ENCODE data around the gene ZBBX.

The ZBBX gene

GRCh38 chr3:167372138-167372537 is 8.0 kb downstream of the ZBBX start:
- no peaks in the 10 kb centered on the region for H3K36me3 ChIP-seq (ENCODE audit: insufficient read depth, low read length)
- no peak overlapping the region for H3K4me2 ChIP-seq (ENCODE audit: low read depth, low read length, poor library complexity, severe bottlenecking)
- H4K20me1 ChIP-seq (ENCODE audit: insufficient read depth, low read length, poor library complexity, severe bottlenecking), result no peaks in the 10 kb centered on the region
- no peaks in the 10 kb centered on the region for H3K27me3 ChIP-seq (ENCODE audit: insufficient read depth, low read length, poor library complexity, severe bottlenecking)
- no peak overlapping the region for H3K4me3 ChIP-seq (ENCODE audit: low read length, poor library complexity, severe bottlenecking)
- no peaks in the 10 kb centered on the region for H3K9me2 ChIP-seq (replicated peaks; ENCODE audit: low read depth, low read length)
- no peaks in the 10 kb centered on the region for H3K79me2 ChIP-seq (ENCODE audit: insufficient read depth, low read length)
- no peak overlapping the region for H3K9ac ChIP-seq (ENCODE audit: low read depth, low read length, poor library complexity, severe bottlenecking)
- no peaks in the 10 kb centered on the region for H3K4me1 ChIP-seq (ENCODE audit: insufficient read depth, low read length, poor library complexity, severe bottlenecking)
- no peaks in the 10 kb centered on the region for H3F3A ChIP-seq (ENCODE audit: low read depth)
- H2AFZ ChIP-seq (ENCODE audit: low read length), result no peak overlapping the region
- TF ChIP-seq EZH2phosphoT487 (IDR thresholded peaks at IDR 0.05; ENCODE audit: borderline replicate concordance), result no peak
- TF ChIP-seq CTCF (conservative IDR thresholded peaks at IDR 0.05; ENCODE audit: low read length), result no peak
- no peaks in the 10 kb centered on the region for H3K9me3 ChIP-seq (ENCODE audit: insufficient read depth, low read depth, low read length)

GRCh38 chr3:167361948-167362347 is 18.1 kb downstream of the ZBBX start:
- H4K20me1 ChIP-seq (ENCODE audit: insufficient read depth, low read length, poor library complexity, severe bottlenecking), result no peaks in the 10 kb centered on the region
- H3K9ac ChIP-seq (ENCODE audit: low read depth, low read length, poor library complexity, severe bottlenecking), result no peak overlapping the region
- H3K9me2 ChIP-seq (replicated peaks; ENCODE audit: low read depth, low read length), result no peaks in the 10 kb centered on the region
- H3F3A ChIP-seq (ENCODE audit: low read depth), result no peaks in the 10 kb centered on the region
- no peaks in the 10 kb centered on the region for H3K4me1 ChIP-seq (ENCODE audit: insufficient read depth, low read length, poor library complexity, severe bottlenecking)
- H3K4me3 ChIP-seq (ENCODE audit: low read length, poor library complexity, severe bottlenecking), result no peak overlapping the region
- no peaks in the 10 kb centered on the region for H3K27me3 ChIP-seq (ENCODE audit: insufficient read depth, low read length, poor library complexity, severe bottlenecking)
- H3K79me2 ChIP-seq (ENCODE audit: insufficient read depth, low read length), result no peaks in the 10 kb centered on the region
- no peak overlapping the region for H3K4me2 ChIP-seq (ENCODE audit: low read depth, low read length, poor library complexity, severe bottlenecking)
- H3K9me3 ChIP-seq (ENCODE audit: insufficient read depth, low read depth, low read length), result no peaks in the 10 kb centered on the region
- H3K36me3 ChIP-seq (ENCODE audit: insufficient read depth, low read length), result no peaks in the 10 kb centered on the region
- no peak for TF ChIP-seq CTCF (conservative IDR thresholded peaks at IDR 0.05; ENCODE audit: low read length)
- no peak for TF ChIP-seq EZH2phosphoT487 (IDR thresholded peaks at IDR 0.05; ENCODE audit: borderline replicate concordance)
- H2AFZ ChIP-seq (ENCODE audit: low read length), result no peak overlapping the region

DNA sequence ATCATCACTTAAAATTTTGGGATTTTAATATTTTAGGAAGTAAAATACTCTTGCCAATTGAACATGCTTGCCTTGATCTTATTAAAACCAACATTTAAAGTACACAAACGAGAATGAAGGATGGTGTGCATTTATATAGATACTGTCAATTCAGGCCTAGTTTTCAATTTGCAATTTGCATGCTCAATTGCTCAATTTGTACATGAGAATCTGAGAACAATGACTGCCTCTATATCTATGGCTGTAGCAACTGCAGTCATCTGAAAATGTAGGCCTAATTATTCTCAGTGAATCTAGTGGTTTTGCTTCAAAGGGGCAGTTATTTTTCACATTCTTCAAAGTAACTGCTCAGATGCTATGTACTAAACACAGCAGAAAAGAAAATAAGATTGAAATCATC is 18.8 kb downstream of the ZBBX start:
- Histone ChIP-seq H3F3A (ENCODE audit: low read depth) (no peaks in the 10 kb centered on the region), H4K20me1 (ENCODE audit: insufficient read depth, low read length, poor library complexity, severe bottlenecking) (no peaks in the 10 kb centered on the region), H3K79me2 (ENCODE audit: insufficient read depth, low read length) (no peaks in the 10 kb centered on the region), H3K4me3 (ENCODE audit: low read length, poor library complexity, severe bottlenecking) (no peak overlapping the region), H3K27me3 (ENCODE audit: insufficient read depth, low read length, poor library complexity, severe bottlenecking) (no peaks in the 10 kb centered on the region), H3K9me2 (replicated peaks; ENCODE audit: low read depth, low read length) (no peaks in the 10 kb centered on the region), H3K9ac (ENCODE audit: low read depth, low read length, poor library complexity, severe bottlenecking) (no peak overlapping the region), H3K9me3 (ENCODE audit: insufficient read depth, low read depth, low read length) (no peaks in the 10 kb centered on the region), H3K36me3 (ENCODE audit: insufficient read depth, low read length) (no peaks in the 10 kb centered on the region), H2AFZ (ENCODE audit: low read length) (no peak overlapping the region), H3K4me1 (ENCODE audit: insufficient read depth, low read length, poor library complexity, severe bottlenecking) (no peaks in the 10 kb centered on the region), H3K4me2 (ENCODE audit: low read depth, low read length, poor library complexity, severe bottlenecking) (no peak overlapping the region)
- no peak for TF ChIP-seq EZH2phosphoT487 (IDR thresholded peaks at IDR 0.05; ENCODE audit: borderline replicate concordance)
- no peak for TF ChIP-seq CTCF (conservative IDR thresholded peaks at IDR 0.05; ENCODE audit: low read length)
